NCI-H2196 treated with DMSO at 0.1 percent for 48 hours (cell line): ENCODE data around the gene CREG2.
"Not testable (repeated sequence)": the region's sequence is repeated elsewhere in the genome, so short reads cannot be mapped to it uniquely, and the experiment has no call there.

Experiments
- DNase-seq: peaks from one replicate; lab custom pipeline; 2025; ENCODE audit not compliant: unreplicated experiment; lab: John Stamatoyannopoulos, UW

Gene CREG2

DNA sequence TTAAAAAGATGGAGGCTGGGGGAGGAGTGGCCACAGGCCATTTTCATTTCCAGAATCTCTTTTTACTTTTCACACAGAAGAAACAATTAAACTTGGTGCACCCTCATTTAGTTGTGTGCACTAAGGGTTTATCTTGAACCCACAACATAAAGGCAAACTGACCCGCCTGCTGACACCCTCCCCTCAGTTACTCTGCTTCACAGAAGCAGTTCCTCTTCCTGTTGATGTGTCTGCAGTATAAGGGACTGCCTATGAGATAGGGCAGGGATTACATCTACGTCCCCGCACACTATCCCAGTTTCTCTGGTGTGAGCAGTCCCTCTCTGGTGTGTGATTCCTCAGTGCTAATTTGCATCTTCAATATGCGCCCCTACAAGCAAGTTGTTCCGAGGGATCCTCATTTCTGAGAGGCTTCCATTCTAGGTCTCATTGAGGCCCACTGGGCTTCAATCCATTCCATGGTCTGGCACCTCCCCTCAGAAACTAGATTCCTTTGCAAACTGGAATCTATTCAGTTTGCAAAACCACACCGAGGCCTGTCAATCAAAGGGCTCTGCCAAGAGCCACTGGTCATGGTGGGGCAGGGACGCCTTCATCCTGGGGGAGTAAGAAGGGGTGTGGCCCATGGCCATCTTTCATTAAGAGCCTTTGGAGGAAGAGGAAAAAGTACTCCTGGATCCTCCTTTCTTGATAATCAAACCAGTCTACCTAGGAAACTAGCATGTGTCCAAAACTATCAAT is 12.3 kb downstream of the CREG2 start:
- no peak for DNase-seq

GRCh38 chr2:101372792-101373191 is 14.5 kb downstream of the CREG2 start:
- no peak for DNase-seq

DNA sequence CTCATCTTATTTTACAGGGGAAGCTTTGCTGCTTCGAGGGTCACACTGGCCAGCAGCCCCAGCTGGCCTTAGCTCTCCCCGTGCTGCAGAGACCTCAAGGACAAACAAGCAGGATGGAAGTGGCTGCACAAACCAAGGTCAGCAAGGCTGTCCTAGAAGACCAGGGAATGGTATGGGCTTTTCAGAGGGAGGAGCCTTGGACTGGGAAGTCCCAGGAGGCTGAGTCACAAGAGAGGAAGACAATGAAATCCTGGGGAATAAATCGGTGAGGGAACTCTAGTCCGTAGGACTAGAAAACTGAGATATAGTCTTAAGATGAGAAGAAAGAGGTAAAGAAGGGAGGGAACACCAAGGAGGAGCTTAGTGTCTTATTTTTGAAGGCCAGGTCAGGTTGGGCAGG is 15.7 kb downstream of the CREG2 start:
- DNase-seq, result no peak

DNA sequence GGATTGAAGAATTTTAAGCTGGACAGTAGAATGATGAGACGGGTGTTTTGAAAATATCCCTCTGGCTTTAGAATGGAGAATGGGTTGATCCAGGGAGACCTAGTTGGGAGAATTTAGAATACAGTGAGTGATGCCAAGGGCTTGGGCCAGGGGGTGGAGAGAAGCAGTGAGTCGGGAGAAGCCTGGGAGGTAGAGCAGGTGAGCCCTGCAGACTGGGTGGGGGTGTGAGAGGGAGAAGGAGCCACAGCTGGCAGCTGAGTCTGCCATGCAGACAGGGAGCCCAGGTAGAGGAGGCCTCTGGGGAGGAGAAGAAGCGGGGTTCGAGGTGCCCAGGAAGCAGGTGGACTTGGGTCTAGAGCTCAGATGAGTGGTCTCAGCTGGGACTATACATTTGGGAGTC is 18.2 kb downstream of the CREG2 start:
- DNase-seq, result no peak

DNA sequence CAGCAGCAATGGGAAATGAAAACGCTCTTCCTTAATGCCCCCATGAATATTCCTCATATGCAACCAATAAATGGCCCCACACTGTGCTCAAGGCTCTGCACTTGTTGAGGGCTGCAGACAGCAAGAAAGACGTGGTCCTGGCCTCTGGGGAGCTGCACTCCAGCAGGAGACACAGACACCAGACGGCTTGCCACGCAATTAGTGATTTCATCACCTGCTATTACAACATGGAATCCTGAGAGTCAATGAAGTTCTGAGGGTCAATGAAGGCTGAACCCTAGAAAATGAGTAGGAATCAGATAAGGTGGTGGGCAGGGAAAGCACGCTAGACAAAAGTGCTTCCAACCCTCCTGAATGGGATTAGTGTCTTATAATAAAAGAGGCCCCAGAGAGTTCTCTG is 18.9 kb downstream of the CREG2 start:
- no peak for DNase-seq

GRCh38 chr2:101367508-101367907 is 19.8 kb downstream of the CREG2 start:
- DNase-seq, result no peak

DNA sequence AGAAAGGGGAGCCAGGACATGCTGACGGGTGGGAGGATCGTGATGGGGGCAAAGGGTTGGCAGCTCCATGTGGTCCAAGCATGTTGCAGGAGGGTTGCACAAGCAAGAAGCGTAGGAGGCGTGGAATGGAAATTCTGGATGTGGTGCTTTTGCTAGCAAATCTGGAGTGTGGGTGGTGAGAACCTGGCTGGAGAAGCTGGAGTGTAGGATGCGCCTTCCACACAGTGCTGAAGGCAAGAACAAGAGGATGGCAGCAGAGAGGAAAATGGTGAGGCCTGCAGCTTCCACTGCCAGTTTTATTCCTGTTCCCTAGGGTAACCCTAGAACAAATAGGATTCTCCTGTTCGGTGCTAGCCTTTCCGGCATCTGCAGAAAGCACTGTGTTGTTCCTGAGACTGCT is 22.4 kb downstream of the CREG2 start:
- DNase-seq, result no peak

- no peak for DNase-seq
Measured at GRCh38 chr2:101362777-101363176, 24.5 kb downstream of the CREG2 start.

DNA sequence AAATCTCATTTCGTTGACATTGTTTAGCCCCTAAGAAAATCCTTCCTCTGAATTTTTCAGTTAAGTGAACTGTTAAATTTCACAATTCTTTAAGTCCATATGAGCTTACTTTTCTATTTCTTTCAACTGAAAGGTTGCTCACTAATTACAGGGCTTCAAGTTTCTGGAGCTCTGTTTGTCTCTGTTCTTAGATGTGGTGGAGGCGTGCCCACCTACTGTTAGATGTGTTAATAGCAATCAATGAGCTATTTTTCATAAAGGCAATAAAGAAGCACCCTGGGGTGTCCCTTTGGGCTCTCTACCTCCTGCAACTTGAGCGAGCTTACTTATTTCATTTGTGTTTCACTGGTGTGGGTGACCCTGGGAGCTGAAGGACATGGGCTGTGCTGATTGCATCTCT is 25.0 kb downstream of the CREG2 start:
- no peak for DNase-seq

- no peak for DNase-seq
Measured at GRCh38 chr2:101361522-101361921, 25.8 kb downstream of the CREG2 start.

DNA sequence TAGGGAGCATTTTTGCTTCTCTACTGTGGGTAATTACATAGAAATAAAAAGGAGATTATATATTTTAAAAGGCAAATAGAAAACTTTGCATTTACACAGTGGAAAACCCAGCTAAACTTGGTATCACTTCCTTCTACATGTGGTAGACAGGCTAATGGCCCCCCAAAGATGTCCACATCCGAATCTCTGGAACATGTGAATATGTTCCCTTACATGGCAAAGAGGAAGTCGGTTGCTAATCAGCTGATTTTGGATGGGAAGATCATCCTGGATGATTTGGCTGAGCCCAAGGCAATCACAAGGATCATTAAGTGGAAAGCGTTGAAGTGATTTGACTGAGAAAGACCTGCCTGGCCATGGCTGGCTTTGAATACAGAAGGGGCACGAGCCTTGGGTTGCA is 26.2 kb downstream of the CREG2 start:
- no peak for DNase-seq

DNA sequence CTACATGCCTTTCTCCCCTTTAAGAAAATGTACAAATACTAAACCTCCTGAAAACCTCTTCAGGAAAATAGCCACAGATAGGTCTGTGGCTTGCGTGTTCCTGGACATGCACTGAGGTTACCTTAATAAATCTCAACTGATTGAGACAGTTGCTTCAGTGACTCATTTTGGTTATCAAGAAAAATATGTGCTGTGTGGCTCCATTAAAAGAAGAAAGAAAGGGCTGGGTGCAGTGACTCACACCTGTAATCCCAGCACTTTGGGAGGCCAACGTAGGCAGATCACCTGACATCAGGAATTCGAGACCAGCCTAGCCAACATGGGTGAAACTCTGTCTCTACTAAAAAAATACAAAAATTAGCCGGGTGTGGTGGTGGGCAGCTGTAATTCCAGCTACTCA is 27.1 kb downstream of the CREG2 start:
- DNase-seq, result no peak

GRCh38 chr2:101359410-101359954 is 27.8 kb downstream of the CREG2 start:
- DNase-seq, result no peak

GRCh38 chr2:101357376-101357775 is 29.9 kb downstream of the CREG2 start:
- no peak for DNase-seq

DNA sequence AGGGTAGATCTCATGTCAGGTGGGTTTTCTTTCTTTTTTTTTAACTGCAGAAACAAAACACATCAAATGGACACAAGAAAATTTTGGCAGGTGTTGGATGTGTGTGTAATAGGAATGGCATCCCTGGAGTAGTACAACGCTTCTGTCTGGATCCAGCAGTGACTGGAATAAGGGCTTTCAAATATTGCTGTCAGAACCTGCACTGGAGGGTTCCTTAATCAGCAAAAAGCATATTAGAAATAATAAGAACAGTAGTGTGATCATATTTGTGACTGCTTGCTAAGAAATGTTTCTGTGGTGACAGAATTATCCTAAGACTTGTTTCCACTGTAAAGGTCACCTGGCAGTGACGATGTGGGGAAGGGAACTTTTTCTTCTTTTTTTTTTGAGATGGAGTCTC is 30.8 kb downstream of the CREG2 start:
- no peak for DNase-seq

DNA sequence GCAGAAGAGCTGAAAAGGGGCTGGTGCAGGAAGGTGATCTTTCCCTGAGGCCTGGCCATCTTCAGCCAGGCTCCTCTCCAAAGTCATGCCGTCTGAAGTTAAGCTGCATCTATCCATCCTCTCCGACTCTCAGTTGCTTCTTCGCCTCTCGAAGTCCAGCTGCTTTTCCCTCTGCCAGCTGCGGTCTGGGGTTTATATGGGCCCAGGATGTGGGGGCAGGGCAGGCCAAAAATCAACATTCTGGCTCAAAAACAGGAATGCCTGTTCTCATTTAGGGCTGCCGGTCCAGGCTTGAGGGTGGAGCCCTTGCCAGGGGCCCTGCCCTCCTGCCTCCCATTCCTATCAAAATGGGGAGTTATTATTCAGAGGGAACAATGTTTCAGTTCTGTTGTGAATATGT is 31.2 kb downstream of the CREG2 start:
- DNase-seq, result no peak

DNA sequence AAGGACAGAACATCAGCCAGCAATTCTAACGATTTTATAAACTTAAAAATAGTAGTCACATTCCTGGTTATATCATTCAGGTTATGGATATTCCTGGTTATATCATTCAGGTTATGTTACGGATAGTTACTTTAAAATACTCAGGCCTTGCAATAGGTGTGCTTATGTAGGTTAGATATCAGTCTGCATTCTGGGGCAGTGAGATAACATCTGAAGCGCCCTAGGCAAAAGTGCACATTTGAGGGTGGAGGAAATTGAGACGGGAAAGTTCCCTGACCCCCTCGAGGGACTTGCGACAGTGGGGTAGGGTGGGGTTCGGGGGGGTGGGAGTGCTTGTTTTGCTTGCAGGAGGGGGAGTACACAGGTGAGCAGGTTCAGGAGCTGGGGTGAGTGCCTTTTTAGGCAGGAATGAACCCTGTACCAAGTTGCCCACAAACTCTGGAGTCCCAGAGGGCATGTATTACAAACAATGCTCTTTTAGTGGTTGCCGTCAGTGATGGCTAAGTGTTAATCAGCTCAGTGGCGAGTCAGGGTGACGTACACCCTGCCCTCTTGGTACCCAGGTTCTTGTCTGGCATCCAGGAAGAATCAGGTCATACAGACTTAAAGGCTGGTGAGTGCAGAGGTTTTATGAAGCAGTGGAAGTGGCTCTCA is 31.8 kb downstream of the CREG2 start:
- DNase-seq, result no peak

DNA sequence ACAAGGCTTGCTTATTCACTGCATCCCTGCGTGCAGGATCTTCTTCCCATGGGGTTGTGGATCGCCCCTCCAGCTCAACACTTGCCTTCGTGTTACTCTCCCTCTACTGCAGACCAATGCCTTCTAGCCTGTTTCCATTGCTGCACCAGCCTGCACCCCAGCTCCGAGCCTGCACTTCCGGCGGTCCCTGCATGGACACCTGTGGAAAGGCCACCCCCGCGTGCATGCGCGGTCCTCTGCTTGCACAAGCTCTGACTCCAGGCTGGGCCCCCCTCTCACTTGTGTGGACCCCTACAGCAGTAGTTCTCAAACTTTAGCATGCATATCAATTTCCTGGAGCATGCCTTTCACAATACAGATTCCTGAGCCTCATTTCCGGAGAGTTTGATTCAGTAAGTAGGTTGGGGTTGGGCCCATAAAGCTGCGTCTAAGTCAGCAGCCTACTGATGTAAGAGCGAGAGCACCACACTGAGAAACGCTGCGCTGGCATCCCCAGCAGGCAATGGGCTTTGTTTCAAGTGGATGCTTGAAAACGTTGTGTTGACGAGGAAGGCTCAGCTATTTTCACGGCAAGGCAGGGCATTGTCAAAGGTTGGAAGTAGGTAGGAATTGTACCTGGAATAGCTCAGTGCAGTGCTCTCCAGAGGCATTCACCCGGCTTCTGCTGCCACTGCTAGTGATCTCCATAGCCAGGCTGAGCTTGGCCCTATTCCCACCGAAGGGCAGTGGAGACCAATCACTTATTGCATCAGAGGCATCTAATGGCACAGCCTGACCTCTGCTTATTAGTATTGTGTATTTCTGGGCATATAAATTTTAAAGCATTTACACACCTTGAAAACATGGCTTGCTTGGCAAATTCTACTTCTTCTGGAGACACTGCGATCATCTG is 32.6 kb downstream of the CREG2 start:
- no peak for DNase-seq

- not testable (repeated sequence) for DNase-seq
Measured at GRCh38 chr2:101352631-101353030, 34.7 kb downstream of the CREG2 start.

GRCh38 chr2:101351207-101351606 is 36.1 kb downstream of the CREG2 start:
- DNase-seq, result no peak

GRCh38 chr2:101349893-101350662 is 37.2 kb downstream of the CREG2 start:
- no peak for DNase-seq
